ENCODE measurements around the gene ICAM3.

- no peak for TF ChIP-seq CTCF (conservative IDR thresholded peaks at IDR 0.05)
- no peak for TF ChIP-seq ZFX (IDR thresholded peaks at IDR 0.05)
Observed at GRCh38 chr19:10295847-10296591, 43.4 kb downstream of the ICAM3 start.
